Endodermal cell (in vitro differentiated cells): ENCODE results near the gene TMEM19. TPM values are rescaled to one million over a fixed set of nuclear protein-coding genes. Genes with fewer than 3 reads are reported as not detected.
A peak's percentile ranks its signal among the peaks of the same experiment; 100 is the strongest.

Experiments used
- DNase-seq: peaks from one replicate; pipeline ENCODE4 v3.0.0-alpha.2; 2017
- H3K27ac ChIP-seq: 2 replicates; pipeline ENCODE4 v1.5.1; 2013; ENCODE audit warnings: mild to moderate bottlenecking, low read depth, low read length, moderate library complexity
- H3K27me3 ChIP-seq: 2 replicates; pipeline ENCODE4 v1.6.1; 2013; ENCODE audit warnings: mild to moderate bottlenecking, low read length, moderate library complexity; ENCODE audit not compliant: insufficient read depth, control insufficient read depth, poor library complexity, severe bottlenecking
- H3K36me3 ChIP-seq: 2 replicates; pipeline ENCODE4 v1.7.0; 2013; ENCODE audit warnings: mild to moderate bottlenecking, low read length, moderate library complexity; ENCODE audit not compliant: control insufficient read depth, insufficient read depth
- H3K4me1 ChIP-seq: one replicate; pipeline ENCODE4 v1.7.0; 2013; ENCODE audit warnings: low read length; ENCODE audit not compliant: control insufficient read depth, insufficient read depth
- H3K4me3 ChIP-seq: 2 replicates; pipeline ENCODE4 v1.5.1; 2013; ENCODE audit warnings: mild to moderate bottlenecking, low read length, moderate library complexity
- H3K9ac ChIP-seq: 2 replicates; pipeline ENCODE4 v1.6.1; 2013; ENCODE audit warnings: mild to moderate bottlenecking, low read length, moderate library complexity; ENCODE audit not compliant: poor library complexity, severe bottlenecking; ENCODE audit errors: extremely low read depth
- H3K9me3 ChIP-seq: 2 replicates; pipeline ENCODE4 v1.6.1; 2013; ENCODE audit warnings: mild to moderate bottlenecking, low read length, moderate library complexity; ENCODE audit not compliant: control insufficient read depth
- H3K27ac Mint-ChIP-seq: 2 replicates; pipeline ENCODE4 v1.8.0; 2020; ENCODE audit warnings: mixed read lengths
- H3K27me3 Mint-ChIP-seq: 2 replicates; pipeline ENCODE4 v1.8.0; 2021; ENCODE audit warnings: mild to moderate bottlenecking, mixed read lengths; ENCODE audit not compliant: insufficient read depth
- H3K36me3 Mint-ChIP-seq: 2 replicates; pipeline ENCODE4 v1.8.0; 2020; ENCODE audit warnings: low read depth, mixed read lengths
- H3K4me1 Mint-ChIP-seq: 2 replicates; pipeline ENCODE4 v1.8.0; 2020; ENCODE audit warnings: mixed read lengths
- H3K4me3 Mint-ChIP-seq: 2 replicates; pipeline ENCODE4 v1.8.0; 2020; ENCODE audit warnings: mild to moderate bottlenecking, moderate library complexity, mixed read lengths
- H3K9me3 Mint-ChIP-seq: 2 replicates; pipeline ENCODE4 v1.8.0; 2020; ENCODE audit warnings: mild to moderate bottlenecking, mixed read lengths
- CTCF ChIP-seq: fragments of 200-600 bp; sonication (generic); conservative IDR thresholded peaks from 2 replicates; pipeline ENCODE4 v1.5.0; 2021; ENCODE audit warnings: antibody characterized with exemption, mild to moderate bottlenecking
- WGBS, 2 experiments: methylation state at CpG; one replicate each; pipeline versions ENCODE4 v1.1.5 to v1.1.7; 2013; ENCODE audit warnings: missing lambda C conversion rate in 2 of 2, mixed read lengths in 1 of 2; ENCODE audit not compliant: insufficient coverage in 1 of 2, insufficient read length in 1 of 2; 5-methylcytosine and 5-hydroxymethylcytosine counted together
- total RNA-seq, 2 donors: library from RNA; stranded (reverse); fragmentation: NEBNext Ultra II Directional in 1 of 2; extraction: Animal tissue kit (Norgen Biotek cat#: 25700) in 1 of 2; gene quantifications; 2 replicates in 1 of 2; 3 replicates in 1 of 2; pipeline ENCODE4 v1.2.1, GENCODE V29; 2021

Gene TMEM19
- total RNA-seq, 2 donors from 2014 or later, result 12.7 to 15.9 TPM

- DNase-seq, result no peak
- no peak overlapping the region for H3K27ac ChIP-seq
- no peak for TF ChIP-seq CTCF
- H3K4me3 ChIP-seq, result peak overlapping the region; percentile 75
- no peaks in the 10 kb centered on the region for H3K4me1 ChIP-seq
- H3K9ac ChIP-seq, result no peak overlapping the region
- Mint-ChIP-seq H3K9me3 (peaks cover 4% of the 10 kb centered on the region), H3K27me3 (no peaks in the 10 kb centered on the region), H3K4me3 (no peak overlapping the region), H3K4me1 (peaks cover 3% of the 10 kb centered on the region), H3K27ac (no peak overlapping the region), H3K36me3 (peaks cover 31% of the 10 kb centered on the region)
- peaks cover 49% of the 10 kb centered on the region for H3K9me3 ChIP-seq
- H3K36me3 ChIP-seq, result peaks cover 98% of the 10 kb centered on the region
- H3K27me3 ChIP-seq, result no peaks in the 10 kb centered on the region
- 95 to 100% methylated on average over 2 of the region's 2 CpGs for WGBS, 2 experiments
These were observed 32.7 kb upstream of the TMEM19 start for GRCh38 chr12:71653137-71653536.

DNA sequence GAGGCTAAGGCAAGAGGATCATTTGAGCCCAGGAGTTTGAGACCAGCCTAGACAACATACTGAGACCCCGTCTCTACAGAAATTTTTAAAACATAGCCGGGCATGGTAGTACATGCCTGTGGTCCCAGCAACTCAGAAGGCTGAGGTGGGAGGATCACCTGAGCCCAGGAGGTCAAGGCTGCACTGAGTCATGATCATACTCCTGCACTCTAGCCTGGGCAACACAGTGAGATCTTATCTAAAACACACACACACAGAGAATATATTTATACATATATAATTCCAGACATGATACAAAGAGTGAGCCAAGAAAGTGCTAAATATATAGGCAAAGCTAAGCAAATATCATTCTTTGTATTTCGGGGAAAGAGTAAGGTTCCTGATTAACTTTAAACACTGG is 31.7 kb upstream of the TMEM19 start:
- Mint-ChIP-seq H3K27me3 (no peaks in the 10 kb centered on the region), H3K4me1 (peaks cover 10% of the 10 kb centered on the region), H3K4me3 (no peak overlapping the region), H3K9me3 (peaks cover 4% of the 10 kb centered on the region), H3K36me3 (peaks cover 32% of the 10 kb centered on the region), H3K27ac (no peak overlapping the region)
- H3K9ac ChIP-seq, result no peak overlapping the region
- H3K4me1 ChIP-seq, result no peaks in the 10 kb centered on the region
- H3K4me3 ChIP-seq, result peak overlapping the region; percentile 75
- H3K27me3 ChIP-seq, result no peaks in the 10 kb centered on the region
- H3K9me3 ChIP-seq, result peaks cover 49% of the 10 kb centered on the region
- DNase-seq, result no peak
- peaks cover 98% of the 10 kb centered on the region for H3K36me3 ChIP-seq
- 80 to 83% methylated on average over 3 of the region's 3 CpGs for WGBS, 2 experiments
- TF ChIP-seq CTCF, result no peak
- H3K27ac ChIP-seq, result no peak overlapping the region

DNA sequence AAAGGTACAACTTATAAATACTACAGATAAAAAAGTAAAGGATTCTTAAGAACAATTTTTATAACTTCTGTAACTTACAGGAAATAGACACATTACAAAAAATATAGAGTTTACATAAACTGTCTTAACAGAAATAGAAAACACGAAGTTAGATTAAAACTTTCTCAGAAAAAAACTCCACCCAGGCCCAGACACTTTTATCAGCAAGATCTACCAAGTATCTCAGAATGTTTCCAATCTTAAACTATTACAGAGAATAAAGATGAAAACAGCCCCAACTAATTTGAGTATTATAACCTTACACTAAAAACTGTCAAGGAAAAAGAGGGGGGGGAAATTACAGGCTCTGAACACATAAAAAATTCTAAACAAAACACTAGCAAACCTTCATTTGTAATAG is 30.4 kb upstream of the TMEM19 start:
- no peak for TF ChIP-seq CTCF
- Histone ChIP-seq H3K4me1 (peaks cover 9% of the 10 kb centered on the region), H3K9ac (no peak overlapping the region), H3K36me3 (peaks cover 99% of the 10 kb centered on the region), H3K27ac (no peak overlapping the region), H3K4me3 (peak overlapping the region; percentile 75), H3K27me3 (no peaks in the 10 kb centered on the region), H3K9me3 (peaks cover 46% of the 10 kb centered on the region)
- peaks cover 34% of the 10 kb centered on the region for H3K36me3 Mint-ChIP-seq
- H3K27ac Mint-ChIP-seq, result no peak overlapping the region
- no peak for DNase-seq
- H3K9me3 Mint-ChIP-seq, result peaks cover 4% of the 10 kb centered on the region
- peaks cover 17% of the 10 kb centered on the region for H3K4me1 Mint-ChIP-seq
- H3K4me3 Mint-ChIP-seq, result no peak overlapping the region
- H3K27me3 Mint-ChIP-seq, result no peaks in the 10 kb centered on the region
- WGBS, 2 experiments, result 80 to 88% methylated on average over 1 of the region's 1 CpG
